HL-60 (cell line): ENCODE results near the gene STK17A.

Experiments used
- DNase-seq, 2 experiments: peaks; one replicate each; pipeline ENCODE4 v3.0.0-alpha.2; 2010 to 2020; ENCODE audit warnings: low read depth in 1 of 2, low spot score in 1 of 2
- H3K27ac ChIP-seq: fragments of 250-450 bp; sonication (Bioruptor Pico); replicated peaks from 2 replicates; pipeline ENCODE4 v1.5.1; 2020; ENCODE audit warnings: mild to moderate bottlenecking, moderate library complexity
- H3K27me3 ChIP-seq: fragments of 250-450 bp; sonication (Bioruptor Pico); 2 replicates; pipeline ENCODE4 v1.5.1; 2021; ENCODE audit warnings: mild to moderate bottlenecking, moderate library complexity; ENCODE audit not compliant: insufficient read depth, poor library complexity, severe bottlenecking
- H3K4me3 ChIP-seq: replicated peaks from 2 replicates; pipeline ENCODE4 v1.5.1; 2011; ENCODE audit warnings: mild to moderate bottlenecking, control low read depth, low read length; ENCODE audit not compliant: insufficient read depth
- CTCF ChIP-seq: IDR thresholded peaks from one replicate; pipeline ENCODE4 v1.5.1; 2011; ENCODE audit warnings: low read length, control low read depth, inconsistent platforms; ENCODE audit not compliant: insufficient read depth
- GABPA ChIP-seq: IDR thresholded peaks from 2 replicates; pipeline ENCODE4 v1.6.1; 2012; ENCODE audit warnings: low read depth
- POLR2AphosphoS5 ChIP-seq: IDR thresholded peaks from 2 replicates; pipeline ENCODE4 v1.6.1; 2012; ENCODE audit warnings: low read depth
- SPI1 ChIP-seq: IDR thresholded peaks from 2 replicates; pipeline ENCODE4 v1.6.1; 2012; ENCODE audit warnings: low read depth, mild to moderate bottlenecking, borderline replicate concordance
- TF ChIP-seq, protein P1 (sequence below): IDR thresholded peaks from 2 replicates; pipeline ENCODE4 v1.6.1; 2012; ENCODE audit warnings: low read depth; ENCODE audit not compliant: insufficient replicate concordance

The STK17A gene

GRCh38 chr7:43619213-43620012 is 36.5 kb downstream of the STK17A start:
- no peak for DNase-seq

DNA sequence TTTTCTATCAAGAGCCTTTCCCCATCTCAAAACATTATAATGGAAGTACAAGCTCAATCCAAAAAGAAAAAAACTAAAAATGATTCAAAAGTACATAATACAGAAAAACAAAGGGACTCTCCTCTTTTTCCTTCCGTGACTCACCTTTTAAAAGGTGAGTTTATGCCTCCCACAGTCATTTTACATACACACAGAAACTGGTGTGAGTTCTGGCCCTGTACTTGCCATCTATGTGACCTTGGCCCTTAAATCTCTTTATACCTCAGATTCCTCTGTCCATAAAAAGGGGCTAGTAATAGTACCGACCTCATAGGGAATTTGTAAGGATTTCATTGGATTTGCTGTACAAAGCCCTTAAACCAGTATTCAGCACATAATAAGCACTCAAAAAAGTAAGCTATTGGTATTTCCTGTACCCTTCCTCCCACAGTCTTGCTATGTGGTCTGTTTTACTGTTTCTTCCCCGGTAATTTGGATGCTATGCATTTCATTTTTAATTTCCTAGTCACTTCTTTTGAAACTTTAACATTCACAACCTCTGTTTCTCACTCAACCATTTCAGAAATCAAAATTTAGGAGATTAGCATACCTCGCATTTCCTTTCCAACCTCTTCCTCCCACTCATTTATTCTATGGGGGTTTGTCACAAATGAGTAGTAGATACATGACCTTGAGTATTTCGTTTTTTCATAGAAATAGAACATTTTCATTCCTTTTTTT is 39.0 kb downstream of the STK17A start:
- Histone ChIP-seq H3K4me3 (no peak overlapping the region), H3K27ac (no peak overlapping the region), H3K27me3 (no peaks in the 10 kb centered on the region)
- no peak for TF ChIP-seq SPI1
- TF ChIP-seq POLR2AphosphoS5 = no peak
- TF ChIP-seq GABPA = no peak
- TF ChIP-seq, protein P1, sequence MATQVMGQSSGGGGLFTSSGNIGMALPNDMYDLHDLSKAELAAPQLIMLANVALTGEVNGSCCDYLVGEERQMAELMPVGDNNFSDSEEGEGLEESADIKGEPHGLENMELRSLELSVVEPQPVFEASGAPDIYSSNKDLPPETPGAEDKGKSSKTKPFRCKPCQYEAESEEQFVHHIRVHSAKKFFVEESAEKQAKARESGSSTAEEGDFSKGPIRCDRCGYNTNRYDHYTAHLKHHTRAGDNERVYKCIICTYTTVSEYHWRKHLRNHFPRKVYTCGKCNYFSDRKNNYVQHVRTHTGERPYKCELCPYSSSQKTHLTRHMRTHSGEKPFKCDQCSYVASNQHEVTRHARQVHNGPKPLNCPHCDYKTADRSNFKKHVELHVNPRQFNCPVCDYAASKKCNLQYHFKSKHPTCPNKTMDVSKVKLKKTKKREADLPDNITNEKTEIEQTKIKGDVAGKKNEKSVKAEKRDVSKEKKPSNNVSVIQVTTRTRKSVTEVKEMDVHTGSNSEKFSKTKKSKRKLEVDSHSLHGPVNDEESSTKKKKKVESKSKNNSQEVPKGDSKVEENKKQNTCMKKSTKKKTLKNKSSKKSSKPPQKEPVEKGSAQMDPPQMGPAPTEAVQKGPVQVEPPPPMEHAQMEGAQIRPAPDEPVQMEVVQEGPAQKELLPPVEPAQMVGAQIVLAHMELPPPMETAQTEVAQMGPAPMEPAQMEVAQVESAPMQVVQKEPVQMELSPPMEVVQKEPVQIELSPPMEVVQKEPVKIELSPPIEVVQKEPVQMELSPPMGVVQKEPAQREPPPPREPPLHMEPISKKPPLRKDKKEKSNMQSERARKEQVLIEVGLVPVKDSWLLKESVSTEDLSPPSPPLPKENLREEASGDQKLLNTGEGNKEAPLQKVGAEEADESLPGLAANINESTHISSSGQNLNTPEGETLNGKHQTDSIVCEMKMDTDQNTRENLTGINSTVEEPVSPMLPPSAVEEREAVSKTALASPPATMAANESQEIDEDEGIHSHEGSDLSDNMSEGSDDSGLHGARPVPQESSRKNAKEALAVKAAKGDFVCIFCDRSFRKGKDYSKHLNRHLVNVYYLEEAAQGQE = no peak
- no peak for TF ChIP-seq CTCF
- DNase-seq = no peak

More at GRCh38 chr7:43619213-43620012, 36.5 kb downstream of the STK17A start:
- Histone ChIP-seq H3K4me3 (no peak overlapping the region), H3K27ac (no peak overlapping the region), H3K27me3 (no peaks in the 10 kb centered on the region)
- TF ChIP-seq CTCF (no peak), POLR2AphosphoS5 (no peak)

DNA sequence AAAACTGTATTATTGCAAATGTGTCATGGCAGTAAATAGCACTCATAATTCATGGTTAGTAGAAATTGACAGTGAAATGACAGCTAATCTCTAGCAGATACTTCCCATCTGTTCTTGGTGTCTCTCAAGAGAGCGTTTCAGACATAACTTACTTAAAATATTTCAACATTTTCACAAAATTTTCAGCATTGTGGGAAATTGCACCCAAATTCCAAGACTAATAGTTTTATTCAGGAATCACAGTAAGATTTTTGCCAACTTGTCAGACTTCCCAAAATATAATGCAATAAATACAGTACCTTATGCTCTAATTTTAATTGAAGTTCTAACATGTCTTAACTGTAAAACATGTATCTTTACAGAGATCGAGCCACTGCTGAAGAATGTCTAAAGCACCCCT is 41.2 kb downstream of the STK17A start:
- H3K27me3 ChIP-seq = no peaks in the 10 kb centered on the region

More for the DNA sequence above, 41.2 kb downstream of the STK17A start:
- no peak for DNase-seq
- Histone ChIP-seq H3K27ac (no peak overlapping the region), H3K4me3 (no peak overlapping the region)
- no peak for TF ChIP-seq CTCF
- TF ChIP-seq SPI1 = no peak
- TF ChIP-seq, protein P1 = no peak
- TF ChIP-seq GABPA = no peak
- no peak for TF ChIP-seq POLR2AphosphoS5
